MCF 10A (cell line): ENCODE results near the gene PROZ. TPM values are rescaled to one million over a fixed set of nuclear protein-coding genes. Genes with fewer than 3 reads are reported as not detected.

ENCODE experiments used
- BruUV-seq: library from RNA; stranded (reverse); fragments of 400-500 nt; replicated peaks from 2 replicates; lab custom pipeline; 2021; lab: Mats Ljungman, UMichigan
- CTCF ChIA-PET: fragments of 300-600 bp; sonication (Branson Sonifier 250); formaldehyde crosslinking; extraction: SDS; loops from one replicate; lab custom pipeline; 2021; ENCODE audit warnings: antibody characterized with exemption, inconsistent platforms; lab: Yijun Ruan, JAX
- POLR2A ChIA-PET: fragments of 300-600, 350-650 bp; sonication (Branson Sonifier 250); formaldehyde crosslinking; extraction: SDS; loops from one replicate; lab custom pipeline; 2020; ENCODE audit warnings: antibody characterized with exemption, inconsistent platforms; lab: Yijun Ruan, JAX
- DNase-seq: peaks from one replicate; pipeline ENCODE4 v3.0.0-alpha.2; 2018; ENCODE audit not compliant: unreplicated experiment
- H3K27ac Mint-ChIP-seq: one replicate; pipeline ENCODE4 v1.8.0; 2022; ENCODE audit warnings: mild to moderate bottlenecking, low read depth, mixed read lengths; ENCODE audit not compliant: unreplicated experiment
- H3K27me3 Mint-ChIP-seq: one replicate; pipeline ENCODE4 v1.8.0; 2022; ENCODE audit warnings: mixed read lengths; ENCODE audit not compliant: insufficient read depth, unreplicated experiment
- H3K36me3 Mint-ChIP-seq: one replicate; pipeline ENCODE4 v1.8.0; 2022; ENCODE audit warnings: mild to moderate bottlenecking, moderate library complexity, mixed read lengths; ENCODE audit not compliant: insufficient read depth, unreplicated experiment
- H3K4me1 Mint-ChIP-seq: one replicate; pipeline ENCODE4 v1.8.0; 2022; ENCODE audit warnings: mixed read lengths; ENCODE audit not compliant: insufficient read depth, unreplicated experiment
- H3K4me3 Mint-ChIP-seq: one replicate; pipeline ENCODE4 v1.8.0; 2022; ENCODE audit warnings: mild to moderate bottlenecking, moderate library complexity, mixed read lengths; ENCODE audit not compliant: unreplicated experiment
- H3K9me3 Mint-ChIP-seq: one replicate; pipeline ENCODE4 v1.8.0; 2022; ENCODE audit warnings: mixed read lengths; ENCODE audit not compliant: unreplicated experiment
- intact Hi-C: fragments of 100-400 bp; cut with micrococcal nuclease; formaldehyde crosslinking; loops from 2 replicates; pipeline ENCODE4 v1.14.1; 2022
- total RNA-seq: library from RNA; stranded (reverse); gene quantifications from 2 replicates; pipeline ENCODE4 v1.2.3, GENCODE V29; 2022
- TF ChIP-seq, protein P1 (sequence below): fragments of 200-600 bp; IDR thresholded peaks from one replicate; pipeline ENCODE4 v1.8.0; 2022; ENCODE audit warnings: antibody characterized with exemption, mild to moderate bottlenecking; ENCODE audit not compliant: unreplicated experiment

Gene PROZ
- total RNA-seq, 1 experiment from 2014 or later: not detected

DNA sequence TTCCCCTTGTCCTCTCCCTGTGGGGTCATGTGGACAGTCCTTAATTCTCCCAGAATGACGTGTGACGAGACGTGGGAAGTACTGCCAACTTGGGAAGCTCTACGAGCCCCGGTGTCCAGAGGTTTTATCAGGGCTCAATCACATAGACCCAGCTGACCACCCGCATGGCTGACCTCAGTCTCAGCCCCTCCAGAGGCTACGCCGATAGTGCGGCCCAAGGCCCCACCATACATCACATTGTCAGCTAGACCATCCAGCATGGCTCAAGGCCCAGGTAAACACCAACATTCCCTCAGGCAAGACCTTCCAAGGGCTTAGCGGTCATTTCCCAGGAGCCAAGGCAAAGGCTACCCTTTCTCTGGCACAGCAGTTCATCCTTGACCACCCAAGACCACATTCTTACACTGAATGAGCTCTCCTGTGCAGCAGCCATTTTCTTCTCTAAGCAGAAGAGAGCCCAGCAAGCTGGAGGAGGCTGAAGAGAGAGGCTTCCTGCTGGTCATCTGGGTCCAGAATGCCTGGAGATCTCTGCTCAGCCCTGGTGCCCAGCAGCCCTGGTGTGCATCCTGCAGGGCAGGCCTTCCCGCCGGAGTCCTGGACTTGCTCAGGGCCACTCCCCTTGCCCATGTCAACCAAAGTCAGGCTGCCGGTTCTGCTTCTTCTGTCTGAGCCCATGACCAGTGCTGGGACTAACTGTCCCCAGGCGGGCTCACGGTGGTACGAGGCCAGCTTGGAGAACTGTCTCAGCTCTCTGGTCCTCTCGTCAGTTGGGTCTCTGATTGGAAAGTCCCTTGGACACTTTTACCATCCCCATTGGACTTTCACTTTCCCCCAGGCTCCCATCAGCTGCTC is 43.7 kb upstream of the PROZ start:
- no peak overlapping the region for H3K4me3 Mint-ChIP-seq
- no peaks in the 10 kb centered on the region for H3K4me1 Mint-ChIP-seq
- no peak overlapping the region for H3K27ac Mint-ChIP-seq
- no peaks in the 10 kb centered on the region for H3K9me3 Mint-ChIP-seq
- H3K27me3 Mint-ChIP-seq: no peaks in the 10 kb centered on the region
- BruUV-seq: no TSS peak
- no peaks in the 10 kb centered on the region for H3K36me3 Mint-ChIP-seq
- no peak for DNase-seq
- POLR2A ChIA-PET: no interaction called here
- TF ChIP-seq, protein P1, sequence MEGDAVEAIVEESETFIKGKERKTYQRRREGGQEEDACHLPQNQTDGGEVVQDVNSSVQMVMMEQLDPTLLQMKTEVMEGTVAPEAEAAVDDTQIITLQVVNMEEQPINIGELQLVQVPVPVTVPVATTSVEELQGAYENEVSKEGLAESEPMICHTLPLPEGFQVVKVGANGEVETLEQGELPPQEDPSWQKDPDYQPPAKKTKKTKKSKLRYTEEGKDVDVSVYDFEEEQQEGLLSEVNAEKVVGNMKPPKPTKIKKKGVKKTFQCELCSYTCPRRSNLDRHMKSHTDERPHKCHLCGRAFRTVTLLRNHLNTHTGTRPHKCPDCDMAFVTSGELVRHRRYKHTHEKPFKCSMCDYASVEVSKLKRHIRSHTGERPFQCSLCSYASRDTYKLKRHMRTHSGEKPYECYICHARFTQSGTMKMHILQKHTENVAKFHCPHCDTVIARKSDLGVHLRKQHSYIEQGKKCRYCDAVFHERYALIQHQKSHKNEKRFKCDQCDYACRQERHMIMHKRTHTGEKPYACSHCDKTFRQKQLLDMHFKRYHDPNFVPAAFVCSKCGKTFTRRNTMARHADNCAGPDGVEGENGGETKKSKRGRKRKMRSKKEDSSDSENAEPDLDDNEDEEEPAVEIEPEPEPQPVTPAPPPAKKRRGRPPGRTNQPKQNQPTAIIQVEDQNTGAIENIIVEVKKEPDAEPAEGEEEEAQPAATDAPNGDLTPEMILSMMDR: no peak
- intact Hi-C loops: no loop called here
- CTCF ChIA-PET: no interaction called here

DNA sequence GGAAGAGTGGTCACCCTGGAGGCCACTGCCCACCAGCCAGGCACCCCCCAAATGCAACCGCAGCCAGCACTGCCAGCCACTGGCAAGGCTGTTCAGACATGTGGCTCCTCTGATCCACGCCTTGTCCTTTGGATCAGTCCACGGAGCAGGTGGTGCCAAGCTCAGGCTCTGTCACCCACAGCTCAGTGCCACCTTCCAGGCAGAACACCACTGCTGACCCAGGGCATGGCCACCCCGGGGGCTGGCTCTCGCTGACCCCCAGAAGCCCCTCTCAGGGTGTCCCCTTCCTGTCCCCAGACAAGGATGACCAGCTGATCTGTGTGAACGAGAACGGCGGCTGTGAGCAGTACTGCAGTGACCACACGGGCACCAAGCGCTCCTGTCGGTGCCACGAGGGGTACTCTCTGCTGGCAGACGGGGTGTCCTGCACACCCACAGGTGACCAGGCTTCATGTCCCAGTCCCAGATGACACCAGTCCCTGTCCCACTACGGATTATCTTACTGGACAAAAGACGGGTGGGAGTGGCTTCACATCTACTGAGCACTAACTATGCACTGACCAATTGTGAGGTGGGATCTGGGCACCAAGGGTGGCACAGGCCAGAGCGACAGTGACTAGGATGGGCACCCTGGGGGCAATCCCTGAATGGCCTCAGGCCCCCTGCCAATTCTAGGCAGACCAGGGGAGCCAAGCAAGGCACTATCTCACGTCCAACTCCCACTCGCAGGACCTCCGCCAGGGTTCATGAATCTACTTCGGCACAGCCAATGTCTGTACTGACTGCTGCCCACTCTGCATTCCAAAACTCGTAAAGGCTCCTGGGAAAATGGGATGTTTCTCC is 42.9 kb upstream of the PROZ start:
- intact Hi-C loops: no loop called here
- DNase-seq: no peak
- ChIA-PET POLR2A (no interaction called here), CTCF (no interaction called here)
- Mint-ChIP-seq H3K27me3 (no peaks in the 10 kb centered on the region), H3K36me3 (no peaks in the 10 kb centered on the region), H3K9me3 (no peaks in the 10 kb centered on the region), H3K4me3 (no peak overlapping the region), H3K27ac (no peak overlapping the region), H3K4me1 (no peaks in the 10 kb centered on the region)
- BruUV-seq: no TSS peak
- TF ChIP-seq, protein P1: no peak

DNA sequence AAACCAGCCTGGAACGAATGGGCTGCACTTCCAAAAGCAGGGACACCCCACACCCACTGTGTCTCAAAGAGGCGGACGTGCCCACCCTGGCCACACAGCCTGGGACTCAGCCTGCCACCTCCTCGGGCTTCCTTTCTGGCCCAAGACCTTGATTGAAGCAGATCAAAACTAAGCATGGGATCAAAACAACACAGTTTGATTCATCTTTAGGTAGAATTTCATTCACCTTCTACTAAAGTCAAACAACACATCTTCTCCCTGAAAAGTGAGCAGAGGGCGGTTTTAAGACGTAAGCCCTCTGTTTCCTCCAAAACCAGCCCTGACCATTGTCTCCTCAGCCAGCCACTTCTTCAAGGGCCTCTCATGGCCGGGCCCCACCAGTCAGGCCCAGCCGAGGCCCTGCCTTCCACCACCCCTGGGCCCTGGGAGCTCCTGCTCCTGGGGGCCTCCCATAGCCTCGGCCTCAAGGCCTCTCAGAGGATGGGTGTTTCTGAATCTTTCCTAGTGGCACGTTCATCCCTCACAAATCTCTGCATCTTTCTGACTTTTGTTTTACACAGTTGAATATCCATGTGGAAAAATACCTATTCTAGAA is 42.1 kb upstream of the PROZ start:
- no peaks in the 10 kb centered on the region for H3K36me3 Mint-ChIP-seq
- no peaks in the 10 kb centered on the region for H3K4me1 Mint-ChIP-seq
- ChIA-PET CTCF (interaction anchor here (0.6 kb wide), 1 partner anchor 40 kb away, joined by 4 read pairs; no protein-coding TSS in a partner anchor), POLR2A (no interaction called here)
- DNase-seq: no peak
- no peak overlapping the region for H3K27ac Mint-ChIP-seq
- no peaks in the 10 kb centered on the region for H3K9me3 Mint-ChIP-seq
- TF ChIP-seq, protein P1: no peak
- no peak overlapping the region for H3K4me3 Mint-ChIP-seq
- H3K27me3 Mint-ChIP-seq: no peaks in the 10 kb centered on the region
- no TSS peak for BruUV-seq
- intact Hi-C loops: no loop called here

DNA sequence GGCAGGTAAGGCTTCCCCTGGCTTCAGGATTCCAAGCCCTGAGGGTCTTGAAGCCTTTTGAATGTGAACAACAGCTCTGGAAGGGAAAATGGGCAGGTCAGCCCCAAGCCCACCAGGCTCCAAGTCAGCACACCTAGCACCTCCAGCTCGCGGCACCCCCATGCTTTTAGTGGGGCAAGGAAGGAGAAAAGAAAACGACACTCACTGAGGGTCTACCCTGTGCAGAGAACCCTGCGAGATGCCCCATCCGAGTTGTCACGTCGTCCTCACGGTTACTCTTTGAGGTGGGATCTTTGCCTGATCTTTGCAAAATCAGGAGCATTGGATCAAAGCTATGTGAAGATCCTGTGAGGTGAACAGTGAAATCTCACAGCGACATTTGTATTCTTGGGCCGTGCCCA is 41.6 kb upstream of the PROZ start:
- Mint-ChIP-seq H3K9me3 (no peaks in the 10 kb centered on the region), H3K27ac (no peak overlapping the region), H3K36me3 (no peaks in the 10 kb centered on the region), H3K4me1 (no peaks in the 10 kb centered on the region), H3K4me3 (no peak overlapping the region), H3K27me3 (no peaks in the 10 kb centered on the region)
- TF ChIP-seq, protein P1: no peak
- BruUV-seq: no TSS peak
- intact Hi-C loops: no loop called here
- CTCF ChIA-PET: interaction anchor here (0.6 kb wide), 1 partner anchor 40 kb away, joined by 4 read pairs; no protein-coding TSS in a partner anchor
- POLR2A ChIA-PET: no interaction called here
- no peak for DNase-seq
